ENCODE measurements around the gene IGFBP3.

- TF ChIP-seq CTCF (IDR thresholded peaks at IDR 0.05; ENCODE audit: low read length) = no peak
- TF ChIP-seq EZH2 (optimal IDR thresholded peaks at IDR 0.05; ENCODE audit: low read depth, low read length) = no peak
These were observed 34.2 kb upstream of the IGFBP3 start for GRCh38 chr7:45955286-45955685.

All from MM.1S (cell line).